GM21619 (cell line): ENCODE measurements around the gene MARK4.
"Not testable (repeated sequence)": the region's sequence is repeated elsewhere in the genome, so short reads cannot be mapped to it uniquely, and the experiment has no call there.

Experiments
- ATAC-seq: cut with Tn5 transposase; IDR thresholded peaks from one replicate; pipeline ENCODE4 v1.9.1; 2021; ENCODE audit not compliant: unreplicated experiment

MARK4 gene

DNA sequence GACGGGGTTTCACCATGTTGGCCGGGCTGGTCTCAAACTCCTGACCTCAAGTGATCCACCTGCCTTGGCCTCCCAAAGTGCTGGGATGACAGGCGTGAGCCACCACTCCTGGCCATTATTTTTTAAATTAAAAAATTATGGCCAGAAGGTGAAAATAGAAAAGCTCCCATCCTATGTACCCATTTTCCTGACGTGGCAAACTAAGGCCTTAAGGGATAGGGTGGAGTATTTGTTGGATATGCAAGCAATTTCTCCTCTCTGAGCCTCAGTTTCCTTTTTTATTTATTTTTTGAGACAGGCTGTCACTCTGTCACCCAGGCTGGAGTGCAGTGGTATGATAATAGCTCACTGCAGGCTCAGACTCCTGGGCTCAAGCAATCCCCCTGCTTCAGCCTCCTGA lies 83.8 kb downstream of the MARK4 start:
- not testable (repeated sequence) for ATAC-seq

DNA sequence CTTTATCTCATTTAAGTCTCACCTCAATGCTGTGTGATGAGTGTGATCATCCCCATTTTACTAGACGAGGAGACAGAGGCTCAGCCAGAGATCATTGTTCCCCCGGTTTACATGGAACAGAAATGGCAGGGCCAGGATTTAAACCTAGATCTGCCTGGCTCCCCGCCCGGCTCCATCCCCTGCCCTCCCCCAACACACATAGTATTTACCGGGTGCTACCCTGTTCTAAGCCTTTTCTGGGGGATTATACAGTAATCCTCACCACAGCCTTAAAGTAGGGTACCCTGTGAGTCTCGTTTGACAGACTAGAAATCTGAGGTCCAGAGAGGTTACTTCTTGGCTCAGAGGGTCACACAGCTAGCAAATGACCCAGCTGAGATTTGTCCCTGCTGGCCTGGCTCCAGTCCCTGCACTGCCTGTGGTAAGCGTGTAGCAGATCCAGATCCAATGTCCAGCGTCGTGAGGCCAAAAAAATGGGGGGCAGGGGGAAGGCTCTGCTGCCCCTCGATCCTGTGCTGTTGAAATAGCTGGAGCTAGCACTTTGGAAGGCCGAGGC lies 85.7 kb downstream of the MARK4 start:
- ATAC-seq = no peak

DNA sequence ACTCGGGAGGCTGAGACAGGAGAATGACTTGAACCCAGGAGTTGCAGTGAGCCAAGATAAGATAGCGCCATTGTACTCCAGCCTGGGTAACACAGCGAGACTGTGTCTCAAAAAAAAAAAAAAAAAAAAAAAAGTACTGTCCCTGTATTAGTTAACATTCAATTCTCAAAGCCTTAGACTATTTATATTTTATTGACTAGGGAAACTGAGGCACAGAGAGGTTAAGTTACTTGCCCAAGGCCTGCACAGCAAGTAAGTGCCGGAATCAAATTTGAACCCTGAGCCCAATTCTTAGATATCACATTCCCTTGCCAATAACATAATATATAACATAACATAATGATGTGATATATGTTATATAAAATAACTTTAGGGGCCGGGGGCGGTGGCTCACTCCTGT lies 88.6 kb downstream of the MARK4 start:
- no peak for ATAC-seq

DNA sequence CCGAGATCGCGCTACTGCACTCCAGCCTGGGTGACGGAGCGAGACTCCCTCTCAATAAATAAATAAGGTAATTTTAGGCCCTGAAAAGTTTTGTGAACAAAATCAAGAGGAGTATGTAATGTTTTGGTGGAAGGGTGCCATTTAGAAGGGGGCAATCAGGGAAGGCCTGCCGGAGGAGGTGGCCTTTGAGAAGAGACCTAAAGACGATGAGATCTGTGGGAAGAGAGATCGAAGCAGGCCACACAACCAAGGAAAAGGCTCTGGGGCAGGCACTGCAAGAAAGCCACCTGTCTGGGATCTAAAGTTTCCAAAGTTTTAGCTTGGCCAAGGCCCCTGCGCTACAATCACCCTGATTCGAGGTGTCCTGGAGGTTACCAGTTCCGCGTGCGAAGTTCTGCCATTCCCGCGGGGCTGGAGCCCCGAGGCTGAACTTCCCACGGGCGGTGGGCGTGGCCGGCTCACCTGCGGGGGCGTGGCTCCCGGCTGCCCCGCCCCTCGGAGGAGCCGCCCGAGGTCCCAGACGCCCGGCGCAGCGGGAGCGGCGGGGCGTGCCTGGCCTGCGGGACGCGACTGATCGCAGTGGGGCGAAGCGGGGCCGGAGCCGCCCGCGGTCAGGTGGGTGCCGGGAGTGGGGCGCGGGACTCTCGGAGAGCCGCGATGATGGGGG lies 89.3 kb downstream of the MARK4 start, which contains the start of gene KLC3:
KLC3 (plus strand) TSS at position 519 of the 667 bp plus-strand sequence. CDS start 4,792 bp downstream, outside the sequence.
- ATAC-seq = no peak

DNA sequence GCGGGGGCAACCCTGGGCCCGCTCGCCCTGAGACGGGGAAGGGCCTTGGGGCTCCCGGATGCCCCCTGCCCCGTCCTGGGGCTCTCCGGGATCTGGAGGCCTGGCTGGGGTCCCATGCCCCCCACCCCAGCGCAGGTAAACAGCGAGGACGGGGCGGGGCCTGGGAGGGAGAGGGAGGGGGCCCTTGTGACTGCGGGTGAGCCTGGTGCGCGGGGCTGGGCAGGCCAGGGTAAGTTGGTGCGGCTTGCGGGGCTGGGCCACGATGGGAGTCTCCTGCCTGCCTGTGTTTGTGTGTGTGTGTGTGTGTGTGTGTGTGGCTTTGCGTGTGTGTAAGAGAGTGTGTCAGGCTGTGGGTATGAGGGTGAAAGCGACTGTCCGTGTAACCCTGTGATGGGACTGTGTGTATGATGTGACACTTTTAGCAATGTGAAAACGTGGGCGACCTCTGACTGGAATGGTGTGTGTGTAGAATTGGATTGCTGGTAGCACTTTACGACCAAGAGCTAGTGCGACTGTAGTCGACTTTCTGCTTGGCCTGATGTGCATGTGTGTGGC lies 89.9 kb downstream of the MARK4 start:
- ATAC-seq = no peak

DNA sequence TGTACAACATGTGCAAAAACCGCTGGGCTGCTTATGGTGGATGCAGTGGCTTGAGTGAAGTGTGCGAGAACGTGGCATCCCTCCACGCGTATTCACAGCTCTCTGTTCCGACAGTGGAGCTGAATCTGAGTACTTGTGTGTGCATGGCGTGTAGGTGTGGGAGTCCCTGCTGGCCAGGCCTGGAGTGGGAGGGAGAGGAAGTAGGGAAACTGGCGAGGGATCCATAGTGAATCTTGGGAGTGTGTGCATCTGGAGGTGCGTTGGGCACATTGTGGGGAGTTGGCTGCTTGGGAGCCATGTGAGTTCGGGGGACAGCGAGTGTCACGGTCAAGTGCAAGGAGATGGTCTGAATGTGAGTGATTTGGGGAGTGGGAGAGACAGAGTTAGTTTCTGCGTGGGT lies 91.8 kb downstream of the MARK4 start:
- no peak for ATAC-seq

DNA sequence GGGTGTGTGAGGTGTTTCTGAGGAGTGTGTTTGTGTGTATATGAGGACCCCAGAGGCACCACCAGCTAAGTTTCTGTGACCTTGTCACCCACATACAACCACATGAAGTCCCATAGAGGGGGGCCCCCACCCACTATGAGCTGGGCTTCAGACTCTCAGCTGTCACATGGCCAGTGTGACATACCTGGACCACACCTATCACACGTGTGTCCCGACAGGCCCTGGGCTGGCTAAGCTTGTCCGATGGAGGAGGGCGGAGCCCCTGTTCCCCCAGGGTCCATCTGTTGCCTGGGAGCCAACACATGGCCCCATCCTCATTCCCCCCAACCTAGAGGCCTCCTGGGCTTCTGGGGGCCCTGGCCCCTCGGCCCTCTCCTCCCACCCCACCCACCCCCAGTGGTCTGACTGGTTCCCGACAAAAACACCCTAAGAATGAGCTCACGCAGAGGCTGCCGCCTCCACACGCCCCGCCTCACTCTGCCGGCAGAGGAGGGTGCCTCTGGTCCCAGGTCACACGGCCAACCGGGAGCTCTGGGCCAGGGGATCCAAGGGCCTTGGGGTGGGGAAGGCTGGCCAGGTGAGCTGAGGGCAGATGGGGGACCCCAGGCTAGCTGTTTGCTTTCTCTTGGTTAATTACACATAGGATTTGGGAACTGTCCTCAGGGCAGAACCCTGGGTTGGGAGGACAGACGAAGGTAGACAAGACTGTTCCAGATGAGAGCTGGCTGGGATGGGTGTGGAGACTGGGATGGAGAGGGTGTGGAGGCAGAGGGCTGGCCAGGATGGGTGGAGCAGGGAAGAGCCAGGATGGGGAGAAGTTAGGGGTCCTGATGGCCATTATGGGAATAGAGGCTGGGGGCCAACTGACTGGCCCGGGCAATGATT lies 93.8 kb downstream of the MARK4 start:
- ATAC-seq = no peak

DNA sequence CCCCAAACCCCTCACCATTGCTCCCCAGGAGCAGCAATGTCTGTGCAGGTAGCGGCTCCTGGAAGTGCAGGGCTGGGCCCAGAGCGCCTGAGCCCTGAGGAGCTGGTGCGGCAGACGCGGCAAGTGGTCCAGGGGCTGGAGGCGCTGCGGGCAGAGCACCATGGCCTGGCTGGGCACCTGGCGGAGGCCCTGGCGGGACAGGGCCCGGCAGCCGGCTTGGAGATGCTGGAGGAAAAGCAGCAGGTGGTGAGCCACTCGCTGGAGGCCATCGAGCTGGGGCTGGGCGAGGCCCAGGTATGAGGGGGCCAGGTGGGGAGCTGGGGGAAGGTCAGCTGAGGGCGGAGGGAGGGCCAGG lies 94.4 kb downstream of the MARK4 start:
- no peak for ATAC-seq

DNA sequence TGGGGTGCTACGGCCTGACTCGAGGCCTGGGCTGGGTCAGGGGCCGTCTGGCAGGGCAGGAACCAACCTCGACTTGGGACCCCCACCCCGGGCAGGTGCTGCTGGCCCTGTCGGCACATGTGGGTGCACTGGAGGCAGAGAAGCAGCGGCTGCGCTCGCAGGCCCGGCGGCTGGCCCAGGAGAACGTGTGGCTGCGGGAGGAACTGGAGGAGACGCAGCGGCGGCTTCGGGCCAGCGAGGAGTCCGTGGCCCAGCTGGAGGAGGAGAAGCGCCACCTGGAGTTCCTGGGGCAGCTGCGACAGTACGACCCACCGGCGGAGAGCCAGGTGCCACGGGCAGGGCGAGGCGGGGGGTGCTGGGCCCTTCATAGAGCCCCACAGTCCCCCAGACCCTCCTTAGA lies 95.4 kb downstream of the MARK4 start:
- ATAC-seq = no peak

DNA sequence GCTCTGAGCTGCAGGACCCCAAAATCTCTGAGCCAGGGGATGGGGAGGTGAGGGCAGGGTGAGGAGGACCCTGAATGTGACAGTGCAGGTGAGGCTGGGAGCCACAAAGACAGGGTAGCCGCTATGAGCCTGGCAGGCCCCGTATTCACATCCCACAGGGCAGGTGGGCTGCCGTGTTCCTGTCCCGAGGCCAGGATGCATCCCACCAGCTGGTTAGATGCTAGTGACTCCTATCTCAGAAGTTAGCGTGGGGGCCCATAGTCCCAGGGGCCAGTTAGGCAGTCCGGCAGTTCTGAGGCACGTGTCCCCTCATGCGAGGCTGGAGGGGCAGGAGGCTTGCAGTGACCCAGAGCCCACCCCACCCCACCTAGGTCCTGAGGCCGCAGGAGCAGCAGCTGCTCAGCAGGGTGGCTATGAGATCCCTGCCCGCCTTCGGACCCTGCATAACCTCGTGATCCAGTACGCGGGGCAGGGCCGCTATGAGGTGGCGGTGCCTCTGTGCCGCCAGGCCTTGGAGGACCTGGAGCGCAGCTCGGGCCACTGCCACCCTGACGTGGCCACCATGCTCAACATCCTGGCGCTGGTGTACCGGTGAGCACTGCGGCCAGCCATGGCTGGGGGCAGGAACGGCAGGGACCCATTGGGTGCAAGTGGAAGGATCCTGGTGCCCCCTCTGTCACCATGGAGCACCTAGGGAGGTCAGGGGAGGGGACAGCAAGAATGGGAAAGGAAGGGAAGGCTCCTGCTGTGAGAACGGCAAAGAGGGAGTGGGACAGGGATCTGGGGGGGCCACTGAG lies 96.7 kb downstream of the MARK4 start:
- ATAC-seq = no peak

DNA sequence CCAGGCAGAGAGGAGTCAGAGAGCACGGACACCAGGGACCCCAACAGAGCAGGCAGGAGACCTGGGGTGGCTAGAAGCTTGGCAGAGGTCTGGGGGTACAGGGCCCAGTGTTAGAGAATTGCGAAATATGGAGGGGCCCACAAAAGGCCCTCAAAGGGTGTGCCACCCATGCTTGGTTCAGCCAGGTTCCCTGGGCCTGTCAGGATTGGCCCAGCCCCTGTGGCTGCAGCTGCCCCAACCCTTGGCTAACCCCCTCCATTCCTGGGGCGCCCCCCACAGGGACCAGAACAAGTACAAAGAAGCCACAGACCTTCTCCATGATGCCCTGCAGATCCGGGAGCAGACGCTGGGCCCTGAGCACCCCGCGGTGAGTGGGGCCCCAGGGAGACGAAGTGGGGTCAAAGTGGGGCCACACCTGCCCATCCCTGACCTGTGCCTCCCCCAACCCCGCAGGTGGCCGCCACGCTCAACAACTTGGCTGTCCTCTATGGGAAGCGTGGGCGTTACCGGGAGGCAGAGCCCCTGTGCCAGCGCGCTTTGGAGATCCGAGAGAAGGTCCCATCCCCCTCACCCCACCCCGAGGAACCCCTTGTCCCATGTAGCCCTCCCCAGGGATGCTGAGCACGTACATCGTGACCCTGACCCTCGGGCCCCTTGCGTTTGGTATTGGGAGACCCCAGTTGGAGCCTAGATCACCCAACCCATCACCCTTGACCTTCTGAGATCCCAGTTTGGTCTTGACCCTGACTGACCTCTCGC lies 97.5 kb downstream of the MARK4 start:
- no peak for ATAC-seq

DNA sequence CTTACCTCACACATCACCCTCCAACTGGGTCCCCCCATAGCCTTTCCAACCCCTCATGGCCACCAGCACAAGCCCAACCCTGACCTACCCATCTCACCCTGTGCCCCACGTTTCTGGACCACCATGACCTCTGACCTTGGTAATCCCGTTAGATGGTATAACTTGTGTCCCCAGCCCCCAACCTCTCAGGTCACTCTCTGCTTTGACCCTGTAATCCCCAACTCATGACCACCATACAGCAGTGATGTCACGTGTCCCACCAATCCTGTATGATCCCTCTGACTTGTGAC lies 98.0 kb downstream of the MARK4 start:
- ATAC-seq = no peak

DNA sequence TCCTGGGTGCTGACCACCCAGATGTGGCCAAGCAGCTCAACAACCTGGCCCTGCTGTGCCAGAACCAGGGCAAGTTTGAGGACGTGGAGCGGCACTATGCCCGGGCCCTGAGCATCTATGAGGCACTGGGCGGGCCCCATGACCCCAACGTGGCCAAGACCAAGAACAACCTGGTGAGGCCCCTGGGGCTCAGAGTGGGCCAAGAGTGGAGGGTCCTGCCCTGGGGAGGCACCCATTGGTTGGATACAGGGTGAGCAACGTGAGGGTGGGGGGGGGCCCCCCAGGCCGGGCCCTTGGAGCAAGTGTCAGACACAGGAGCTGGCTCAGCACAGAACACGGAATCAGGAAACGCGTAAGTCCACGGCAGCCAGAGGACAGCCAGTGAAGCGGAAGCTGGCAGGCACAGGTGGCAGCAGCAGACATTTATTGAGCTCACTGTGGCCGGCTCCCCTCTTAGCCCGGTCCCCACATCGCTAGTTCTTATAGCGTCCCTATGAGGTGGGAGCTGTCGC lies 98.4 kb downstream of the MARK4 start:
- no peak for ATAC-seq

DNA sequence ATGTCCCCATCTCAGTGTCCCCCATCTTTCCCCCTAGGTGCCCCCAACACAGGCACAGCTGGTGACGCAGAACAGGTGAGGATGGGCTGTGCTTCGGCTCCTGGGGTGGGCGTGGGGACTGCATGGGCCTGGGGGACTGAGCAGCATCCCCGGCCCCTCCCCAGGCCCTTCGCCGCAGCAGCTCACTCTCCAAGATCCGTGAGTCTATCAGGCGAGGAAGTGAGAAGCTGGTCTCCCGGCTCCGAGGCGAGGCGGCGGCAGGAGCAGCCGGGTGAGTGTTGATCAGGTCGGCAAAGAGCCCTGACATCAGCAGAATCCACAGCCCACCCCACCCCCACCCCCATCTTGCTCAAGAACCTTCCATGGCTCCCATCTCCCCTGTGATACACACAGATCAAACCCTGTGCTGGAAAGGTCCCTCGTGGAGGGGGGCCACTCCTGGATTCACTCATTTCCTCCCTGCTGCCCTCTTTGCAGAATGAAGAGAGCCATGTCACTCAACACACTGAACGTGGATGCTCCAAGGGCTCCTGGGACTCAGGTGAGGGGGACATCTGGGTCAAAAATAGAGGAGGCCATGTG lies 99.5 kb downstream of the MARK4 start:
- ATAC-seq = no peak

DNA sequence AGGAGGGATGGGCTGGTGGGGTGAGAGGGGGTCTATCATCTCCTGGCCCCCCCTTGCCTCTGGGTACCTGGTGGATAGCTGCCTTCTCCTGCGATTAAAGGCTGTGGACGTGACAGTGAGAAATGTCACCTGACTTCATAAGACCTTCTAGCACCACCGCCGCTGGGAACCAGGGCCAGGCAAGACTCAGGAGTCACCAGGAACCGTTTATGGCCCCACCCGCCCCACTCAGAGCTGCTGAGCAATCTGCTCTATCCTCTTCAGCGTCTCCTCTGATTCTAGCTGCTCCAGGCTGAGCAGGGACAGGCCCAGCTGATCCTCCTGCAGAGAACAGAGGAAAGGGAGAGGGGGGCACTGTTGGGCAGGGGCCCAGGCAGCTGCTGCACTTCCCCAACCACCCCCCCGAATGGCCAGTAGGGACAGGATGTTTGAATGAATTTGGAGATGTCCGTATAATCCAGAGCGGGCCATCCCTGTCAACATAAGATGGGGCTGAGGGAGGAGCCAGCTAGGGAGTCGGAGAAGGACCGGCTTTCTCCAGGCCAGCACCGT lies 100.4 kb downstream of the MARK4 start:
- ATAC-seq = no peak

DNA sequence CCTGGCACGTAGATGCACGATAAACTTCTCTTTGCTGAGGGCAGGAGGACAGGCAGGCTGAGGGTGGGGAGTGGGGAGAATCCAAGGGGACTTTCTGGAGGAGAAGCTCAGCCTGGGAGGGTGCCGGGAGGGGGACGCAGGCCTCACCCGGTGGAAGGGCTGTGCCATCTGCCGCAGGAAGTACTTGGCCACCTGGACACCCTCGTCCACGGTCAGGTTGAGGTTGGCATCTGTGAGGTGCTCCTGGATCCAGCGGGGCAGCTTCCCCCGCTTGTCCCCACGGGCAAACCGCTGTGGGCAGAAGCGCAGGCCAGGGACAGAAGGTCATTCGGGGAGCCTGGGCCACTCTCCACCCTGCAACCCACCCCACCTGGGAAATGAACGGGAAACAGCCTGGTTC lies 101.0 kb downstream of the MARK4 start:
- ATAC-seq = no peak

DNA sequence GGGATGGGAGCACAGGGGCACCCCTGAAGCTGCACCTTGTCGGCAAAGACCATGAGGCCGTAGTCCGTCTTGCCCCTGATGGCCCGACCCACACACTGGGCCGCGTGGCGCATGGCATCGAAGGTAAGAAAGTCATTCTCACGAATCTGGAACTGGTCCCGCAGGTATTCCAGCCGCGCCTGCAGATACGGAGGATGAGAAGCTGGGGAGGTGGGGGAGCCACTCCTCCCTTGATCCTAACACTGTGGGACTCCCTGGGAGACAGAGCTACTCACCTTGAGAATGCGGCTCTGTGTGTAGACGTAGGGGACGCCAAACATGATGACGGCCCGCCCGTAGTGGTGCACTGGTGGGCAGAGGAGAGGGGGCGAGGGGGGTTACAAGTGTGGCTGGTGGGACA lies 101.4 kb downstream of the MARK4 start:
- ATAC-seq = no peak

DNA sequence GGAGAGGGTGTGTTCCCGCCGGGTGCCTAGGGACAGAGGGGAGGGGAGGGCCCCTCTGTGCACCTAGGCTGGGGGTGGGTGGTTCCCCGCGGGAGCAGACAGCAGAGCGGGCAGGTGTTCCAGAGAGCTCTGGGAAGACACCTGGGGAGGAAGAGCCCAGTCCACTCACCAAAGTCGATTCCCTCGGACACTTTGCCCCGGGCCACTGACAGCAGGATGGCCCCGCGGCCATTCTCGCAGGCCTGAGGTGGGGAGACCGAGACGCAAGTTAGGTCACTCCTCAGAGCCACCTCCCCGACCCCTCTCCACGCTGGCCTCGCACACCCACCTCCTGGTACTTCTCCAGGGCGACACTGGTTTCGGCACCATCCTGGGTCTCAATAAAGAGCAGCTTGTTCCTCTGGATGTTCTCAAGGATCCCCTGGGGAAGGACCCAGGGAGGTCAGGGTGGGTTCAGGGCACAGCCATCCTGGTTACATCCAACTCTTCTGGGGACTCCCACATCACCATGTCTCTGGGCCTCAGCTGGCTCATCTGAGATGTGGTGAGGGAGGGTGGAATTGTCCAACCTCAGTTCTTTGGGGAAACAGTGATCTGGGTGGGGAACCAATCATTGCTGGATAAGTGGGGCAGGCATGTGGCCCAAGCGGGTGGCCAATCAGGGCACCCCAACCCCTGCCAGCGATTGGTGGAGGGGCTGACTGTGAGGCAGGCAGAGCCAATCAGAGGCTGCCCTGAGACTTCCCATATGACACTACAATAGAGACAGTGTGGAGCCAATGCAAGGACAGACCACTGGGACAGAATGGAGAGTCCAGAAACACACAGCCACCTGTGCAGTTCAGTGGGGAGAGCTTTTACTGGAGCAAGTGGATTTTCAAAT lies 102.1 kb downstream of the MARK4 start:
- ATAC-seq = no peak
